PFSK-1 (cell line): ENCODE results near the gene AP3B1.

Experiments used
- POLR2AphosphoS5 ChIP-seq: IDR thresholded peaks from 2 replicates; pipeline ENCODE4 v1.6.1; 2012; ENCODE audit warnings: low read depth, mild to moderate bottlenecking, control low read depth, low read length, moderate library complexity
- TAF1 ChIP-seq: IDR thresholded peaks from 2 replicates; pipeline ENCODE4 v1.6.1; 2012; ENCODE audit warnings: low read length, control low read depth, borderline replicate concordance; ENCODE audit not compliant: insufficient read depth
- TF ChIP-seq, protein P1 (sequence below), 2 experiments: IDR thresholded peaks; 2 replicates each; pipeline versions ENCODE4 v1.6.1 to v1.8.0; 2011 to 2012; ENCODE audit warnings: low read depth in 2 of 2, low read length in 2 of 2, control low read depth in 1 of 2, inconsistent platforms in 1 of 2, mild to moderate bottlenecking in 1 of 2, moderate library complexity in 1 of 2; ENCODE audit not compliant: insufficient read depth in 1 of 2

DNA sequence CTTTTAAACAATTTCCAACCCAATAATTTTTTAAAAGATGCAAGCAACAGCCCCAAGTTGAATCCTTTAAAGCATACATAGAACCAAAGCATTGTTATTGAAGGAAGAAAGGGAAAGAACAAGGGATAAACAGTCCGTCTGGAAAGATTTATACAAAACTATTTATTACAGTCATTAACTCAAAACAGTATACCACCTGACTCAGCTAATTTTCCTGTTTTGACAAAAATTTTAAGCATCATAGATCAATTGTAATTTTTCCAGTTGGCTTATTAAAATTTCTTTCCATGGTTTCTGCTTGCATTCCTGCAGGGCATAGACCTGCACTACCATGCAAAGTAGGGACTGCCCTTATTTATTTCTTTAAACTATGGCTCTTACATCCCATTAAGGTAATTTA lies 29.9 kb downstream of the AP3B1 start:
- TF ChIP-seq, protein P1, sequence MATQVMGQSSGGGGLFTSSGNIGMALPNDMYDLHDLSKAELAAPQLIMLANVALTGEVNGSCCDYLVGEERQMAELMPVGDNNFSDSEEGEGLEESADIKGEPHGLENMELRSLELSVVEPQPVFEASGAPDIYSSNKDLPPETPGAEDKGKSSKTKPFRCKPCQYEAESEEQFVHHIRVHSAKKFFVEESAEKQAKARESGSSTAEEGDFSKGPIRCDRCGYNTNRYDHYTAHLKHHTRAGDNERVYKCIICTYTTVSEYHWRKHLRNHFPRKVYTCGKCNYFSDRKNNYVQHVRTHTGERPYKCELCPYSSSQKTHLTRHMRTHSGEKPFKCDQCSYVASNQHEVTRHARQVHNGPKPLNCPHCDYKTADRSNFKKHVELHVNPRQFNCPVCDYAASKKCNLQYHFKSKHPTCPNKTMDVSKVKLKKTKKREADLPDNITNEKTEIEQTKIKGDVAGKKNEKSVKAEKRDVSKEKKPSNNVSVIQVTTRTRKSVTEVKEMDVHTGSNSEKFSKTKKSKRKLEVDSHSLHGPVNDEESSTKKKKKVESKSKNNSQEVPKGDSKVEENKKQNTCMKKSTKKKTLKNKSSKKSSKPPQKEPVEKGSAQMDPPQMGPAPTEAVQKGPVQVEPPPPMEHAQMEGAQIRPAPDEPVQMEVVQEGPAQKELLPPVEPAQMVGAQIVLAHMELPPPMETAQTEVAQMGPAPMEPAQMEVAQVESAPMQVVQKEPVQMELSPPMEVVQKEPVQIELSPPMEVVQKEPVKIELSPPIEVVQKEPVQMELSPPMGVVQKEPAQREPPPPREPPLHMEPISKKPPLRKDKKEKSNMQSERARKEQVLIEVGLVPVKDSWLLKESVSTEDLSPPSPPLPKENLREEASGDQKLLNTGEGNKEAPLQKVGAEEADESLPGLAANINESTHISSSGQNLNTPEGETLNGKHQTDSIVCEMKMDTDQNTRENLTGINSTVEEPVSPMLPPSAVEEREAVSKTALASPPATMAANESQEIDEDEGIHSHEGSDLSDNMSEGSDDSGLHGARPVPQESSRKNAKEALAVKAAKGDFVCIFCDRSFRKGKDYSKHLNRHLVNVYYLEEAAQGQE (IDR thresholded peaks at IDR 0.05; ENCODE audit: insufficient read depth in 1 of 2, low read depth in 2 of 2, low read length in 2 of 2) = no peak
- TF ChIP-seq POLR2AphosphoS5 = no peak
- no peak for TF ChIP-seq TAF1
